ENCODE results near the gene LPAR1. TPM values are rescaled to one million over a fixed set of nuclear protein-coding genes. Genes with fewer than 3 reads are reported as not detected.

Gene LPAR1
- total and polyA plus RNA-seq, 2 of the 8 experiments (the other 6 are each of a cell fraction or from before 2014, with no cell fraction given), result 3.4 to 5.1 TPM

DNA sequence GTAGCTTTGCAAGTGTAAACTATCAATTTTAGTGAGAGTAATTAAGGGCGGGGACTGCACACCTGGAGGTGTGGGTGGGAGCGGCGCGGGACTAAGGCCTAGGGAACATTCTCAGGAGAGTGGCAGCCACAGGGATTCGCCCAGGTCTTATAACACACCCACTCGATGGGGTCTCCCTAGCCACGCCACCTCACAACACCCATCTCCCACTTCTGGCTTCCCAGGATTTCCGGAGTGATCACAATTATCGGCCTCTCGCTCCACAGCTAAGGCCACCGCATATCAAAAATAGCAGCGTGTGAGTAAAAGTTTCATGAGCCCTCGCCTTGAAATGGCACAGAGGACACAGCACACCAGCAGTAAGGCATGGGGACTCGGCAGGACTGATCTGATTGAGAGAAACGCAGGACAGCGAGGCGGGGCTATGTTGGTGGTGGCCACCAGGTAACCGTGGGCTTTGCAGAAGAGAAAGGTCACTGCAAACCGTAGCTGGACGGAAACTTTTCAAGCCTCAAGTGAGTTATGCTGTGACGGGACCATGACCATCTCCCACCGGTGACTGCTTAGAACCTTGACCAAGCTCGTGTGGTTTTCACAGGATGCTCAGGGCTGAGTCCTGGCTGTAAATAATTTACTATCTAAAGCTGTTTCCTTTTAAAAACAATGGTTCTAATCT is 1.1 kb upstream of the LPAR1 start (continued):
- TF ChIP-seq TBP (IDR thresholded peaks at IDR 0.05; ENCODE audit: low read depth, low read length) (no peak), EP300 (IDR thresholded peaks at IDR 0.05; ENCODE audit: borderline replicate concordance in 1 of 2, low read depth in 2 of 2, low read length in 2 of 2) (no peak), JUND (IDR thresholded peaks at IDR 0.05; ENCODE audit: low read length) (no peak), MAFK (IDR thresholded peaks at IDR 0.05; ENCODE audit: low read depth, low read length) (no peak)
- TF ChIP-seq, protein P1, sequence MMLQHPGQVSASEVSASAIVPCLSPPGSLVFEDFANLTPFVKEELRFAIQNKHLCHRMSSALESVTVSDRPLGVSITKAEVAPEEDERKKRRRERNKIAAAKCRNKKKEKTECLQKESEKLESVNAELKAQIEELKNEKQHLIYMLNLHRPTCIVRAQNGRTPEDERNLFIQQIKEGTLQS (IDR thresholded peaks at IDR 0.05; ENCODE audit: insufficient read depth, low read depth, low read length), result no peak
